A549 (cell line): Measurements from ENCODE around the gene ERO1B. TPM values are rescaled to one million over a fixed set of nuclear protein-coding genes. Genes with fewer than 3 reads are reported as not detected.
A peak's percentile ranks its signal among the peaks of the same experiment; 100 is the strongest.

Experiments used
- ATAC-seq, 2 experiments: fragments of 200-7000 bp in 1 of 2; fragments of >200 bp in 1 of 2; cut with Nextera tagmentation in 1 of 2; cut with Tn5 transposase in 1 of 2; 3 replicates each; pipeline versions ENCODE4 v1.8.0 to v1.9.1; 2018 to 2020; ENCODE audit warnings: mild to moderate bottlenecking in 1 of 2, moderate library complexity in 1 of 2
- CTCF ChIA-PET: fragments of 300-600 bp; sonication (Branson Sonifier 250); formaldehyde crosslinking; extraction: SDS; loops from one replicate; lab custom pipeline; 2021; ENCODE audit warnings: antibody characterized with exemption, inconsistent platforms; lab: Yijun Ruan, JAX
- POLR2A ChIA-PET: fragments of 350-600 bp; formaldehyde crosslinking; extraction: SDS; loops from one replicate; lab custom pipeline; 2021; ENCODE audit warnings: antibody characterized with exemption, inconsistent platforms; lab: Yijun Ruan, JAX
- DNase-seq, 2 experiments: peaks; one replicate each; pipeline versions ENCODE4 v3.0.0 to v3.0.0-alpha.2; 2011 to 2016; ENCODE audit warnings: low read depth in 1 of 2, low spot score in 1 of 2
- FAIRE-seq: peaks from 2 replicates; lab custom pipeline; 2011; peaks lifted over from hg19 to GRCh38; lab: Jason Lieb, UNC
- H3K27ac ChIP-seq, 2 experiments: fragments of >200 bp; sonication (Bioruptor Twin); formaldehyde crosslinking; 3 replicates each; pipeline ENCODE4 v1.5.1; 2016 to 2017
- H3K4me1 ChIP-seq: fragments of >200 bp; sonication (Bioruptor Twin); formaldehyde crosslinking; 3 replicates; pipeline ENCODE4 v1.6.1; 2016
- H3K4me2 ChIP-seq: fragments of >200 bp; sonication (Bioruptor Twin); formaldehyde crosslinking; 3 replicates; pipeline ENCODE4 v1.6.1; 2016
- H3K4me3 ChIP-seq: fragments of >200 bp; sonication (Bioruptor Twin); formaldehyde crosslinking; 3 replicates; pipeline ENCODE4 v1.5.1; 2016
- H3K9me3 ChIP-seq: fragments of >200 bp; sonication (Bioruptor Twin); formaldehyde crosslinking; 3 replicates; pipeline ENCODE4 v1.6.1; 2016
- BCL3 ChIP-seq: fragments of >200 bp; sonication (Bioruptor Twin); formaldehyde crosslinking; IDR thresholded peaks from 3 replicates; pipeline ENCODE4 v1.6.1; 2016
- CBX8 ChIP-seq: fragments of 200-600 bp; sonication (generic); IDR thresholded peaks from 2 replicates; pipeline ENCODE4 v1.6.1; 2016
- CEBPB ChIP-seq, 2 experiments: fragments of >200 bp in 1 of 2; sonication (Bioruptor Twin) in 1 of 2; formaldehyde crosslinking in 1 of 2; IDR thresholded peaks; 2 replicates each; pipeline ENCODE4 v1.6.1; 2012 to 2016
- EHF ChIP-seq: fragments of 250-450 bp; sonication (Bioruptor Pico); IDR thresholded peaks from 2 replicates; pipeline ENCODE4 v1.5.0; 2020; ENCODE audit warnings: mild to moderate bottlenecking
- EHMT2 ChIP-seq: fragments of 200-600 bp; sonication (generic); IDR thresholded peaks from 2 replicates; pipeline ENCODE4 v1.6.1; 2016; ENCODE audit warnings: antibody characterized with exemption, low read depth, mild to moderate bottlenecking, moderate library complexity
- ESRRA ChIP-seq: fragments of 150-350 bp; IDR thresholded peaks from 2 replicates; pipeline ENCODE4 v1.6.1; 2014; ENCODE audit warnings: mild to moderate bottlenecking, low read length, borderline replicate concordance
- FOSL2 ChIP-seq, 2 experiments: fragments of 450-650 bp in 1 of 2; fragments of >200 bp in 1 of 2; sonication (Bioruptor Twin) in 1 of 2; formaldehyde crosslinking; IDR thresholded peaks; 2 replicates each; pipeline versions ENCODE4 v1.5.0 to v1.6.1; 2016 to 2020; ENCODE audit warnings: mild to moderate bottlenecking in 1 of 2, moderate library complexity in 1 of 2
- FOXS1 ChIP-seq: fragments of 250-450 bp; sonication (Bioruptor Pico); IDR thresholded peaks from 2 replicates; pipeline ENCODE4 v1.5.0; 2020; ENCODE audit warnings: mild to moderate bottlenecking, moderate library complexity
- GATA3 ChIP-seq: IDR thresholded peaks from 2 replicates; pipeline ENCODE4 v1.6.1; 2012; ENCODE audit warnings: borderline replicate concordance
- HES2 ChIP-seq: fragments of >200 bp; sonication (Bioruptor Twin); formaldehyde crosslinking; IDR thresholded peaks from 2 replicates; pipeline ENCODE4 v1.6.1; 2016
- HOXA7 ChIP-seq: fragments of 250-450 bp; sonication (Bioruptor Pico); IDR thresholded peaks from 2 replicates; pipeline ENCODE4 v1.5.0; 2020; ENCODE audit warnings: mild to moderate bottlenecking, moderate library complexity
- HOXB13 ChIP-seq: fragments of 250-450 bp; sonication (Bioruptor Pico); IDR thresholded peaks from 2 replicates; pipeline ENCODE4 v1.5.0; 2020; ENCODE audit warnings: low read depth, mild to moderate bottlenecking, moderate library complexity
- JUN ChIP-seq, 2 experiments: fragments of >200 bp; sonication (Bioruptor Twin); formaldehyde crosslinking; IDR thresholded peaks; 2 replicates in 1 of 2; 3 replicates in 1 of 2; pipeline ENCODE4 v1.6.1; 2016 to 2017
- MAFK ChIP-seq: fragments of 450-650 bp; IDR thresholded peaks from 2 replicates; pipeline ENCODE4 v1.6.1; 2014; ENCODE audit not compliant: partially characterized antibody
- MAZ ChIP-seq: fragments of 150-350 bp; IDR thresholded peaks from 2 replicates; pipeline ENCODE4 v1.6.1; 2014; ENCODE audit warnings: antibody characterized with exemption, low read depth, low read length, borderline replicate concordance
- NFE2L2 ChIP-seq: fragments of 150-350 bp; conservative IDR thresholded peaks from 2 replicates; pipeline ENCODE4 v1.6.1; 2014; ENCODE audit warnings: low read length
- PHF8 ChIP-seq: fragments of 200-600 bp; sonication (generic); IDR thresholded peaks from 2 replicates; pipeline ENCODE4 v1.6.1; 2016; ENCODE audit warnings: low read depth, mild to moderate bottlenecking, antibody characterized with exemption, moderate library complexity, borderline replicate concordance
- REST ChIP-seq: fragments of 200-600 bp; sonication (generic); IDR thresholded peaks from 2 replicates; pipeline ENCODE4 v1.6.1; 2016; ENCODE audit warnings: antibody characterized with exemption, mild to moderate bottlenecking, moderate library complexity
- RNF2 ChIP-seq: fragments of 200-600 bp; sonication (generic); IDR thresholded peaks from 2 replicates; pipeline ENCODE4 v1.6.1; 2016; ENCODE audit warnings: low read depth, mild to moderate bottlenecking, antibody characterized with exemption, moderate library complexity, borderline replicate concordance
- SMC3 ChIP-seq: fragments of >200 bp; sonication (Bioruptor Twin); formaldehyde crosslinking; IDR thresholded peaks from 3 replicates; pipeline ENCODE4 v1.6.1; 2018; ENCODE audit warnings: inconsistent platforms
- ZC3H11A ChIP-seq: fragments of 450-650 bp; IDR thresholded peaks from 2 replicates; pipeline ENCODE4 v1.6.1; 2014; ENCODE audit warnings: antibody characterized with exemption, mild to moderate bottlenecking
- WGBS: methylation state at CpG from one replicate; pipeline ENCODE4 v1.1.6; 2017; ENCODE audit errors: missing lambda C conversion rate; 5-methylcytosine and 5-hydroxymethylcytosine counted together
- polyA plus RNA-seq, 4 experiments: library from polyadenylated mRNA; depleted of rRNA in 3 of 4; stranded (reverse); fragments of >200 nt; fragmentation: RNase III in 1 of 4; extraction: RNeasy Plus Mini Kit Qiagen cat#74134 plus additional on column Dnase treatment in 1 of 4; gene quantifications; 2 replicates in 3 of 4; 3 replicates in 1 of 4; pipeline ENCODE4 v1.2.3, GENCODE V29; 2011 to 2017
- TF ChIP-seq, protein P1 (sequence below): fragments of 250-450 bp; sonication (Bioruptor Pico); IDR thresholded peaks from 2 replicates; pipeline ENCODE4 v1.5.0; 2021; ENCODE audit warnings: mild to moderate bottlenecking, moderate library complexity, borderline replicate concordance

ERO1B gene
- polyA plus RNA-seq, 2 of the 4 experiments (the other 2 are of a cell fraction) = 3.2 to 9.8 TPM

DNA sequence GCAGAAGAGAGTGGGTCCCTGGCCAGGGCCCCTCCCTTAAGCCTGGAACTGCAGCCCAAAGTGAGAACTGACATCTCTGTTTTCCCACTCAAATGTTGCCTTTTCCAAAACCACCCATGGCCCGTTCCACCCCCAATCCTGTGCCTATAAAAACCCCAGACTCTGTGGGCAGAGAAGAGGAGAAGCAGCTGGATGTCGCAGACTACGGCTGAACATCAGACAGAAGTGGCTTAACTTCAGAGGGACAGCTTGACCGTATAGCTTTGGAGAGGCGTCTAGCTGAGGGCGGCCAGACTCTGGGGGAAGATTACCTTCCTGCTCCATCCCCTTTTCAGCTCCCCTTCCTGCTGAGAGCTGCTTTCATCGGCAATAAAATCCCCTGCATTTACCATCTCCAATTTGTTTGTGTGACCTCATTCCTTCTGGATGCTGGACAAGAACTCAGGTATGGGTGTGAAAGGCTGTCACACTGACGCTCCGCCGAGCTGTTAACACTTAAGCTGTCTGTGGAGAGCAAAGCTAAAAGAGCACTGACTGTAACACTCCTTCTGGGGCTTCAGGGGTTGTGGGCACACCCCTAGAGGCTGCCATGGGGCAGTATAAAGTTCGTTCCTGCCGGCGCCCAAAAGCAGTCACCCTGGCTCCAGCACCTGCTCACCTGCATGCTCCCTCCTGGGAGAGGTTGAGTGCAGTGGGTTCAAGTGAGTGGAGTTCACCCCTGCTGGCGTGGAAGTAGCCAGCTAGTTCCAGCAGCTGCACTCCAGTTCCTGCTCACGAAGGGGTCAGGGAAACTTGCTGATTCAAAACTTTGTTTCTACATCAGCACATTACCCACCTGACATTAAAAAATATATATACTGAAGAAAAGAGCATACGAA is 19.6 kb upstream of the ERO1B start:
- TF ChIP-seq MAZ = no peak
- TF ChIP-seq JUN (IDR thresholded peaks at IDR 0.05) = no peak
- no peak for TF ChIP-seq ZC3H11A
- no peak for TF ChIP-seq RNF2
- no peak for TF ChIP-seq FOSL2 (IDR thresholded peaks at IDR 0.05)
- TF ChIP-seq FOSL2 (CRISPR knock-in tag; IDR thresholded peaks at IDR 0.05) = no peak
- TF ChIP-seq ESRRA = no peak
- TF ChIP-seq GATA3 = no peak
- no peak for TF ChIP-seq REST
- no peak for TF ChIP-seq CBX8
- TF ChIP-seq HES2 = no peak
- TF ChIP-seq EHF (CRISPR knock-in tag) = no peak
- TF ChIP-seq CEBPB (IDR thresholded peaks at IDR 0.05) = no peak
- no peak for TF ChIP-seq PHF8
- no peak for TF ChIP-seq HOXA7 (CRISPR knock-in tag)
- Histone ChIP-seq H3K4me2 (no peak overlapping the region), H3K9me3 (no peaks in the 10 kb centered on the region), H3K27ac (no peak overlapping the region), H3K4me3 (no peak overlapping the region), H3K4me1 (no peaks in the 10 kb centered on the region)
- FAIRE-seq (no peak), DNase-seq (no peak), ATAC-seq (peak in 1 of 2 experiments; percentile 27; a peak in 1 of 6 replicates)
- POLR2A ChIA-PET = no interaction called here
- CTCF ChIA-PET = no interaction called here
- 67% methylated on average over 15 of the region's 16 CpGs for WGBS

DNA sequence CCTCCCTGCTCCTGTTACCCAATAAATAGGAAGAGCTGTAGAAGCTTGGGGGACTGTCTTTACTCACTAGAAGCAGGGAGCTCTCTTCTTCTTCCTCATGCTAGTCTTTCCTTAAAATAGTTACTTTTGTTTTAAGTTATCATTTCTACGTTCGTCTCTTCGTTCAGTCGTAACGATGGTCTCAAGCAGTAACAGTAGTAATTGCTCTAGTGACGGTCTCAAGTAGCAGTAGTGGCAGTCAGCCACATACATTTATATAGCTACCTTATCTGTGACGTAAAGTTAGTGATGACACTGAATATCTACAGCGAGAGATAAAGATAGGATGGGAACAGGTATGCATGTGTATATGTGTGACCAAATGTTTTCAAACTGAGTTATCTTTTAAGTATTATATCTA is 15.4 kb upstream of the ERO1B start:
- no peak for TF ChIP-seq HOXB13 (CRISPR knock-in tag)
- TF ChIP-seq ZC3H11A = no peak
- no peak for TF ChIP-seq EHMT2
- no peak for TF ChIP-seq NFE2L2
- no peak for TF ChIP-seq FOXS1 (CRISPR knock-in tag)
- TF ChIP-seq BCL3 = no peak
- no peak for TF ChIP-seq MAFK
- TF ChIP-seq, protein P1, sequence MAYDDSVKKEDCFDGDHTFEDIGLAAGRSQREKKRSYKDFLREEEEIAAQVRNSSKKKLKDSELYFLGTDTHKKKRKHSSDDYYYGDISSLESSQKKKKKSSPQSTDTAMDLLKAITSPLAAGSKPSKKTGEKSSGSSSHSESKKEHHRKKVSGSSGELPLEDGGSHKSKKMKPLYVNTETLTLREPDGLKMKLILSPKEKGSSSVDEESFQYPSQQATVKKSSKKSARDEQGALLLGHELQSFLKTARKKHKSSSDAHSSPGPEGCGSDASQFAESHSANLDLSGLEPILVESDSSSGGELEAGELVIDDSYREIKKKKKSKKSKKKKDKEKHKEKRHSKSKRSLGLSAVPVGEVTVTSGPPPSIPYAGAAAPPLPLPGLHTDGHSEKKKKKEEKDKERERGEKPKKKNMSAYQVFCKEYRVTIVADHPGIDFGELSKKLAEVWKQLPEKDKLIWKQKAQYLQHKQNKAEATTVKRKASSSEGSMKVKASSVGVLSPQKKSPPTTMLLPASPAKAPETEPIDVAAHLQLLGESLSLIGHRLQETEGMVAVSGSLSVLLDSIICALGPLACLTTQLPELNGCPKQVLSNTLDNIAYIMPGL (CRISPR knock-in tag) = no peak
- TF ChIP-seq SMC3 = no peak
- ChIA-PET POLR2A (no interaction called here), CTCF (interaction anchor here (0.5 kb wide), 1 partner anchor 66 kb away, joined by 4 read pairs; no protein-coding TSS in a partner anchor)
- ATAC-seq (no peak), DNase-seq (no peak), FAIRE-seq (no peak)
- Histone ChIP-seq H3K4me3 (no peak overlapping the region), H3K4me2 (no peak overlapping the region), H3K4me1 (no peaks in the 10 kb centered on the region), H3K9me3 (no peaks in the 10 kb centered on the region), H3K27ac (no peak overlapping the region)
- WGBS = 84% methylated on average over 8 of the region's 8 CpGs
